Testis (tissue), 2 donors: ENCODE results near the gene ZNF365.

Source experiments
- CTCF ChIP-seq, 3 experiments: fragments of 450-650 bp in 2 of 3; fragments of 200-600 bp in 1 of 3; sonication (generic) in 1 of 3; IDR thresholded peaks; one replicate each; pipeline ENCODE4 v1.5.1; 2016 to 2019; ENCODE audit warnings: antibody characterized with exemption in 3 of 3, mild to moderate bottlenecking in 2 of 3, moderate library complexity in 1 of 3
- POLR2A ChIP-seq: fragments of 450-650 bp; IDR thresholded peaks from one replicate; pipeline ENCODE4 v1.6.1; 2017; ENCODE audit warnings: antibody characterized with exemption, mild to moderate bottlenecking, moderate library complexity

- TF ChIP-seq POLR2A: no peak
- no peak for TF ChIP-seq CTCF (IDR thresholded peaks at IDR 0.05)
These were observed 16.5 kb downstream of the ZNF365 start for GRCh38 chr10:62390497-62391176.
